Adrenal gland (tissue), 12 donors: Measurements from ENCODE around the gene CFAP58. TPM values are rescaled to one million over a fixed set of nuclear protein-coding genes. Genes with fewer than 3 reads are reported as not detected.

ENCODE experiments used
- DNase-seq, 7 donors: peaks; one replicate each; pipeline ENCODE4 v3.0.0-alpha.2; 2019 to 2020
- H3K27ac ChIP-seq, 5 donors: fragments of 200-600 bp; sonication (generic) in 4 of 5; 1 replicate in 3 of 5; 2 replicates in 2 of 5; pipeline versions ENCODE4 v1.5.1 to v1.8.0; 2016 to 2020; ENCODE audit warnings: mild to moderate bottlenecking in 1 of 5
- H3K27me3 ChIP-seq: fragments of 200-600 bp; 2 replicates; pipeline ENCODE4 v1.8.0; 2021
- H3K36me3 ChIP-seq, 2 donors: fragments of 200-600 bp; replicated peaks in 1 of 2; 1 replicate in 1 of 2; 2 replicates in 1 of 2; pipeline versions ENCODE4 v1.5.1 to v1.8.0; 2018 to 2022
- H3K4me1 ChIP-seq, 2 donors: fragments of 200-600 bp; replicated peaks in 1 of 2; 1 replicate in 1 of 2; 2 replicates in 1 of 2; pipeline versions ENCODE4 v1.5.1 to v1.8.0; 2018 to 2021
- H3K4me3 ChIP-seq, 4 donors: fragments of 200-600 bp; sonication (generic) in 3 of 4; one replicate each; pipeline ENCODE4 v1.5.1; 2016 to 2018
- H3K9me3 ChIP-seq, 3 donors: fragments of 200-600 bp; sonication (generic) in 1 of 3; replicated peaks in 1 of 3; 1 replicate in 2 of 3; 2 replicates in 1 of 3; pipeline versions ENCODE4 v1.5.1 to v1.8.0; 2016 to 2021
- POLR2A ChIP-seq, 2 donors: fragments of 450-650 bp; IDR thresholded peaks; one replicate each; pipeline ENCODE4 v1.6.1; 2017; ENCODE audit warnings: antibody characterized with exemption in 2 of 2, mild to moderate bottlenecking in 2 of 2, moderate library complexity in 1 of 2
- WGBS, 4 donors: extraction: QIAGEN DNeasy Blood & Tissue Kit in 2 of 4; methylation state at CpG; one replicate each; pipeline versions ENCODE4 v1.1.5 to v1.1.7; 2013 to 2017; 5-methylcytosine and 5-hydroxymethylcytosine counted together
- intact Hi-C, 2 donors: fragments of 100-400 bp; cut with DNase I; formaldehyde crosslinking; loops; one replicate each; pipeline versions ENCODE4 v1.14.1 to v1.15.0; 2022 to 2023
- polyA plus RNA-seq, 3 donors: library from polyadenylated mRNA; stranded (reverse); fragments of 200-250 nt in 2 of 3; fragments of 350-450 nt in 1 of 3; fragmentation: Illumina TruSeq in 1 of 3; extraction: RNeasy Lipid Tissue Mini Kit (QIAGEN cat#74804) in 1 of 3; gene quantifications; one replicate each; pipeline ENCODE4 v1.2.3, GENCODE V29; 2013 to 2014
- total RNA-seq, 9 donors: library from RNA; depleted of rRNA in 4 of 9; stranded (reverse); fragments of >200 nt in 4 of 9; fragments of 120-200 nt in 1 of 9; fragmentation: NEBNext Ultra II Directional in 1 of 9; extraction: Animal tissue kit (Norgen Biotek cat#: 25700) in 1 of 9; gene quantifications; one replicate each; pipeline versions ENCODE4 v1.1.0 to v1.2.4, GENCODE V29; 2013 to 2023
- TF ChIP-seq, protein P1 (sequence below), 6 experiments: fragments of 450-650 bp in 4 of 6; fragments of 200-600 bp in 2 of 6; sonication (generic) in 1 of 6; IDR thresholded peaks; 1 replicate in 5 of 6; 2 replicates in 1 of 6; pipeline versions ENCODE4 v1.5.1 to v1.8.0; 2016 to 2021; ENCODE audit warnings: antibody characterized with exemption in 6 of 6, mild to moderate bottlenecking in 2 of 6, moderate library complexity in 1 of 6
- donor health status: healthy with polysubstance abuse.
- donor health status: Bipolar disorder and iron deficiency.
- donor health status: DM: yes; HTN: yes; CAD: no.
- donor health status: DM: no; HTN: no; CAD: no.
- donor health status: DM: no; HTN: no; CAD: no.
- donor health status: DM: yes; HTN: yes; CAD: no.

CFAP58 gene
- total and polyA plus RNA-seq, 12 donors, result 0.11 to 2.9 (median 0.85) TPM

DNA sequence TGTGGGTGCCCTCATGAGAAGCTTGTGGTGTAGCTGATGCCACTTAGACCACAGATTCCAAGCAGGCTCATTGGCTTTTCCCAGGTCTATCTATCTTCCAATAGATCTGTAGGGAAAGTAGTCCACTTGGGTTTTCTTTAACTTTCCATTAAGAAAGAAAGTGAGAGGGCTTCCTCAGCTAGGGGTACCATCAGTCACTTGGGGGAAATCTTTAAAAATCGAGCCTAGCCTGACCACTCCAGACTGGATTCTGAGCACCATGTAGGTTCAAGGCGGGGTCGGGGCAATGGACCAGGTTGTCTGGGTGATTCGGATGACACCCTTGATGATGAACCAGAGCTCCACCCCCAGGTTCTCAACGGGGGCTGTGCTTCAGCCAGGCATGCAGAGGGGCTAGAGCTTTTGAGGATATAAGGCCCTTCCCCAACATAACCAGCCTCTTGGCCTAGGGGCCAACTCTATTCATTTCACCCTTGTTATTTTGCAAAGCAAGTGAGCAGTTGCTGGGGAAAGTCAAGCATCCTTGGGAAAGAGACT, 42.4 kb upstream of the CFAP58 start:
- TF ChIP-seq, protein P1, sequence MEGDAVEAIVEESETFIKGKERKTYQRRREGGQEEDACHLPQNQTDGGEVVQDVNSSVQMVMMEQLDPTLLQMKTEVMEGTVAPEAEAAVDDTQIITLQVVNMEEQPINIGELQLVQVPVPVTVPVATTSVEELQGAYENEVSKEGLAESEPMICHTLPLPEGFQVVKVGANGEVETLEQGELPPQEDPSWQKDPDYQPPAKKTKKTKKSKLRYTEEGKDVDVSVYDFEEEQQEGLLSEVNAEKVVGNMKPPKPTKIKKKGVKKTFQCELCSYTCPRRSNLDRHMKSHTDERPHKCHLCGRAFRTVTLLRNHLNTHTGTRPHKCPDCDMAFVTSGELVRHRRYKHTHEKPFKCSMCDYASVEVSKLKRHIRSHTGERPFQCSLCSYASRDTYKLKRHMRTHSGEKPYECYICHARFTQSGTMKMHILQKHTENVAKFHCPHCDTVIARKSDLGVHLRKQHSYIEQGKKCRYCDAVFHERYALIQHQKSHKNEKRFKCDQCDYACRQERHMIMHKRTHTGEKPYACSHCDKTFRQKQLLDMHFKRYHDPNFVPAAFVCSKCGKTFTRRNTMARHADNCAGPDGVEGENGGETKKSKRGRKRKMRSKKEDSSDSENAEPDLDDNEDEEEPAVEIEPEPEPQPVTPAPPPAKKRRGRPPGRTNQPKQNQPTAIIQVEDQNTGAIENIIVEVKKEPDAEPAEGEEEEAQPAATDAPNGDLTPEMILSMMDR (IDR thresholded peaks at IDR 0.05), result no peak
- no peak for TF ChIP-seq POLR2A (IDR thresholded peaks at IDR 0.05)
- intact Hi-C loops, result loop anchor here in 1 of 2 donors (5.0 kb wide), 1 partner anchor 36 kb away; no protein-coding TSS in a partner anchor
- no peaks in the 10 kb centered on the region for H3K27me3 ChIP-seq
- H3K4me3 ChIP-seq, result no peak overlapping the region
- H3K4me1 ChIP-seq, result peaks cover 6 to 15% of the 10 kb centered on the region in 2 donors
- WGBS, 4 donors, result 89 to 97% (median 92%) methylated on average over 4 to 5 of the region's 5 CpGs
- DNase-seq, result no peak
- peak overlapping the region in 1 of 5 donors; percentile 89 for H3K27ac ChIP-seq
- H3K36me3 ChIP-seq, result peaks cover 0 to 49% of the 10 kb centered on the region in 2 donors
- H3K9me3 ChIP-seq, result no peaks in the 10 kb centered on the region

DNA sequence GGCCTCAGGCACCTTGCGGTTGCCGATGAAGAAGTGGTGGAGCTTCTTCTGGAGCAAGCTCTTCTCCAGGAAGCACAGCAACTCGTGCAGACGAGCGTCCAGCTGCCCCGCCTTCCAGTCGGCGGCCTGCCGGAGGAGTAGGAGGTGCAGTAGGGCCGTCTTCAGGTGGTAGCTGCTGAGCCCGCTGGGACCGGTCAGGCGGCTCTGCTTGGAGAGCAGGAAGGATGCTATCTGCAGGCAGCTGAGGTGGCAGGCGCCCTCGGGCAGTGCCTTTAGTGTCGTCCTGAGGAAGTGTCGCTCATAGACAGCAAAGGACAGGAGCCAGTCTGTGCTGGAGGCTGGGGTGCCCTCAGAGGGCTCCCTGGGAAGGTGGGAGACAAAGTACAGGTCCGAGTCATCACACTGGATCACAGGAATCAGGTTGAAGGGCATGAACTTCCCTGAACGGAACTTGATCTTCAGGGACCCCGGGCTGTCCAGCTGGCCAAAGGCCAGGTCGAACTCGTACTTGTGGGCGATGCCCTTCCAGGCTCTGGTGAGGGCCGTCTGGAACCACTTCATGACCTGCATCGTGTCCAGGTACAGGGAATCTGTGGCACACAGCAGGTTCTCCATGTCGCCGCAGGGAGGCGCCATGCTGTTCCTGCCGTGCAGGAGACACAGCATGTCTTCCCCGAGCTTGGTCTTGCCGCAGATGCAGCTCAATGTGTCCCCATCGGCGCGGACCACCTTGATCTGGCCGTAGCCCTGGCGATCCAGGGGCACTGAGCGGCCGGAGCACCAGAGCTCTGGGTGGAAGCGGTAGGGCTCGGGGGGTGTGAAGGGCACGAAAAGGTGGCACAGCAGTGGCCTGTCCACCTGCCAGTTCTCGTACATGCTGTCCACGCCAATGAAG, 38.8 kb upstream of the CFAP58 start:
- no peak overlapping the region for H3K27ac ChIP-seq

DNA sequence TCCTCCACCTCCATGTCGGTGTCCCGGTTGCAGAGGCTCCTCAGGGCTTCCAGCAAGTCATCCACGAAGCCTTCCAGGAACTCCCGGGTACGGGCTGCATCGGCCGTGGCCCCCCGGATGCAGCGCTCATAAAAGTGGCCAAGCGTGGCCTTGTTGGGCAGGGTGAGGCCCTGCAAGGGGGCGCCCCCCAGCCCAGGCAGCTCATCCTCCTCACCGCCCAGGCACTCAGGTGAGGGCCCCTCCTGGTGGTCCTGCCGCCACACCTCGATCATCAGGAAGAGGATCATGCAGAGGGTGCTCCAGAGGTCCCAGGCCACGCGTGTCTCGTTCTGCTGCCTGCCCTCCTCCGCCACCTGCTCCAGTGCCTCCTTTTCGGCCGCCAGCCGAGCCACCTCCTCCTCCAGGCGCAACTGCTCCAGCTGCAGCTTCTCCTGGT, 38.1 kb upstream of the CFAP58 start:
- H3K4me1 ChIP-seq, result peaks cover 15 to 21% of the 10 kb centered on the region in 2 donors
- 95 to 99% (median 97%) methylated on average over 12 to 22 of the region's 22 CpGs for WGBS, 4 donors
- H3K27ac ChIP-seq, result no peak overlapping the region
- no peaks in the 10 kb centered on the region for H3K27me3 ChIP-seq
- H3K9me3 ChIP-seq, result no peaks in the 10 kb centered on the region
- no peak for TF ChIP-seq POLR2A (IDR thresholded peaks at IDR 0.05)
- TF ChIP-seq, protein P1 (IDR thresholded peaks at IDR 0.05), result no peak
- no peak overlapping the region for H3K4me3 ChIP-seq
- H3K36me3 ChIP-seq, result peaks cover 0 to 47% of the 10 kb centered on the region in 2 donors
- intact Hi-C loops, result no loop called here
- DNase-seq, result no peak

More for the DNA sequence above, 38.8 kb upstream of the CFAP58 start:
- H3K4me3 ChIP-seq, result no peak overlapping the region
- no peaks in the 10 kb centered on the region for H3K9me3 ChIP-seq
- intact Hi-C loops, result loop anchor here in 1 of 2 donors (5.0 kb wide), 1 partner anchor 32 kb away; no protein-coding TSS in a partner anchor
- 89 to 98% (median 91%) methylated on average over 13 to 43 of the region's 43 CpGs for WGBS, 4 donors
- peaks cover 17 to 23% of the 10 kb centered on the region in 2 donors for H3K4me1 ChIP-seq
- no peaks in the 10 kb centered on the region for H3K27me3 ChIP-seq
- no peak for TF ChIP-seq POLR2A (IDR thresholded peaks at IDR 0.05)
- TF ChIP-seq, protein P1 (IDR thresholded peaks at IDR 0.05), result no peak
- peaks cover 0 to 49% of the 10 kb centered on the region in 2 donors for H3K36me3 ChIP-seq
- no peak for DNase-seq
